Parathyroid adenoma (tissue), 2 donors: ENCODE data around the gene MTRF1.

ENCODE experiments used
- H2AFZ ChIP-seq: fragments of 300-600 bp; sonication (generic); one replicate; pipeline ENCODE4 v1.7.0; 2017; ENCODE audit warnings: antibody characterized with exemption, mild to moderate bottlenecking
- H3K27ac ChIP-seq: fragments of 300-600 bp; sonication (generic); one replicate; pipeline ENCODE4 v1.7.0; 2017
- H3K27me3 ChIP-seq: fragments of 300-600 bp; sonication (generic); one replicate; pipeline ENCODE4 v1.7.0; 2017; ENCODE audit warnings: low read length; ENCODE audit not compliant: control insufficient read depth, insufficient read depth
- H3K36me3 ChIP-seq: fragments of 300-600 bp; sonication (generic); one replicate; pipeline ENCODE4 v1.7.0; 2017; ENCODE audit warnings: low read length; ENCODE audit not compliant: control insufficient read depth, insufficient read depth
- H3K4me1 ChIP-seq: fragments of 300-600 bp; sonication (generic); one replicate; pipeline ENCODE4 v1.7.0; 2017; ENCODE audit warnings: control low read depth
- H3K4me2 ChIP-seq: fragments of 300-600 bp; sonication (generic); one replicate; pipeline ENCODE4 v1.7.0; 2017; ENCODE audit warnings: low read length
- H3K4me3 ChIP-seq: fragments of 300-600 bp; sonication (generic); one replicate; pipeline ENCODE4 v1.7.0; 2017; ENCODE audit warnings: low read depth, low read length
- H3K79me2 ChIP-seq: fragments of 300-600 bp; sonication (generic); one replicate; pipeline ENCODE4 v1.7.0; 2017; ENCODE audit warnings: control low read depth
- H3K9ac ChIP-seq: fragments of 300-600 bp; sonication (generic); one replicate; pipeline ENCODE4 v1.7.0; 2017; ENCODE audit warnings: mild to moderate bottlenecking
- H3K9me3 ChIP-seq: fragments of 300-600 bp; sonication (generic); one replicate; pipeline ENCODE4 v1.7.0; 2017; ENCODE audit warnings: low read length; ENCODE audit not compliant: control insufficient read depth
- CTCF ChIP-seq: fragments of 300-600 bp; sonication (generic); IDR thresholded peaks from one replicate; pipeline ENCODE4 v1.7.0; 2017; ENCODE audit warnings: antibody characterized with exemption, mild to moderate bottlenecking
- donor health status: primary hyperparathyroidism.

MTRF1 gene

GRCh38 chr13:41211062-41211461 is 52.3 kb downstream of the MTRF1 start:
- Histone ChIP-seq H3K9me3 (no peaks in the 10 kb centered on the region), H3K79me2 (no peaks in the 10 kb centered on the region), H3K36me3 (no peaks in the 10 kb centered on the region), H3K27me3 (no peaks in the 10 kb centered on the region), H3K4me3 (no peak overlapping the region), H3K4me1 (no peaks in the 10 kb centered on the region), H3K27ac (no peak overlapping the region), H2AFZ (no peak overlapping the region), H3K4me2 (no peak overlapping the region), H3K9ac (no peak overlapping the region)
- no peak for TF ChIP-seq CTCF

GRCh38 chr13:41206467-41206866 is 56.9 kb downstream of the MTRF1 start:
- Histone ChIP-seq H3K9me3 (no peaks in the 10 kb centered on the region), H3K9ac (no peak overlapping the region), H3K4me1 (no peaks in the 10 kb centered on the region), H3K4me2 (no peak overlapping the region), H2AFZ (no peak overlapping the region), H3K27me3 (no peaks in the 10 kb centered on the region), H3K4me3 (no peak overlapping the region), H3K36me3 (no peaks in the 10 kb centered on the region), H3K27ac (no peak overlapping the region), H3K79me2 (no peaks in the 10 kb centered on the region)
- no peak for TF ChIP-seq CTCF

GRCh38 chr13:41203810-41204209 is 59.6 kb downstream of the MTRF1 start:
- no peaks in the 10 kb centered on the region for H3K27me3 ChIP-seq
- H3K4me3 ChIP-seq = no peak overlapping the region
- no peak for TF ChIP-seq CTCF
- no peak overlapping the region for H3K9ac ChIP-seq
- no peaks in the 10 kb centered on the region for H3K4me1 ChIP-seq
- H3K79me2 ChIP-seq = no peaks in the 10 kb centered on the region
- no peak overlapping the region for H3K4me2 ChIP-seq
- H2AFZ ChIP-seq = no peak overlapping the region
- no peaks in the 10 kb centered on the region for H3K9me3 ChIP-seq
- no peak overlapping the region for H3K27ac ChIP-seq
- no peaks in the 10 kb centered on the region for H3K36me3 ChIP-seq

GRCh38 chr13:41200126-41200525 is 63.2 kb downstream of the MTRF1 start:
- no peak overlapping the region for H3K27ac ChIP-seq

More at GRCh38 chr13:41200126-41200525, 63.2 kb downstream of the MTRF1 start:
- no peaks in the 10 kb centered on the region for H3K9me3 ChIP-seq
- no peak overlapping the region for H2AFZ ChIP-seq
- no peak overlapping the region for H3K4me3 ChIP-seq
- no peak overlapping the region for H3K4me2 ChIP-seq
- no peaks in the 10 kb centered on the region for H3K4me1 ChIP-seq
- no peaks in the 10 kb centered on the region for H3K36me3 ChIP-seq
- H3K79me2 ChIP-seq = no peaks in the 10 kb centered on the region
- no peak overlapping the region for H3K9ac ChIP-seq
- no peaks in the 10 kb centered on the region for H3K27me3 ChIP-seq
- TF ChIP-seq CTCF = no peak
